Fibroblast of villous mesenchyme (primary cell): Measurements from ENCODE around the gene BMERB1. TPM values are rescaled to one million over a fixed set of nuclear protein-coding genes. Genes with fewer than 3 reads are reported as not detected.

Experiments
- DNase-seq: peaks from one replicate; pipeline ENCODE4 v3.0.0-alpha.2; 2010; ENCODE audit warnings: low read depth
- H3K4me3 ChIP-seq: 2 replicates; pipeline ENCODE4 v1.5.1; 2011; ENCODE audit warnings: low read depth, mild to moderate bottlenecking, low read length
- total RNA-seq: library from RNA; depleted of rRNA; stranded (reverse); fragments of >200 nt; gene quantifications from 2 replicates; pipeline ENCODE4 v1.2.3, GENCODE V29; 2012
- TF ChIP-seq, protein P1 (sequence below): IDR thresholded peaks from 2 replicates; pipeline ENCODE4 v1.5.1; 2012; ENCODE audit warnings: low read depth, mild to moderate bottlenecking, low read length; ENCODE audit not compliant: insufficient read depth

The BMERB1 gene
- total RNA-seq, 1 donor, result 44.0 TPM

DNA sequence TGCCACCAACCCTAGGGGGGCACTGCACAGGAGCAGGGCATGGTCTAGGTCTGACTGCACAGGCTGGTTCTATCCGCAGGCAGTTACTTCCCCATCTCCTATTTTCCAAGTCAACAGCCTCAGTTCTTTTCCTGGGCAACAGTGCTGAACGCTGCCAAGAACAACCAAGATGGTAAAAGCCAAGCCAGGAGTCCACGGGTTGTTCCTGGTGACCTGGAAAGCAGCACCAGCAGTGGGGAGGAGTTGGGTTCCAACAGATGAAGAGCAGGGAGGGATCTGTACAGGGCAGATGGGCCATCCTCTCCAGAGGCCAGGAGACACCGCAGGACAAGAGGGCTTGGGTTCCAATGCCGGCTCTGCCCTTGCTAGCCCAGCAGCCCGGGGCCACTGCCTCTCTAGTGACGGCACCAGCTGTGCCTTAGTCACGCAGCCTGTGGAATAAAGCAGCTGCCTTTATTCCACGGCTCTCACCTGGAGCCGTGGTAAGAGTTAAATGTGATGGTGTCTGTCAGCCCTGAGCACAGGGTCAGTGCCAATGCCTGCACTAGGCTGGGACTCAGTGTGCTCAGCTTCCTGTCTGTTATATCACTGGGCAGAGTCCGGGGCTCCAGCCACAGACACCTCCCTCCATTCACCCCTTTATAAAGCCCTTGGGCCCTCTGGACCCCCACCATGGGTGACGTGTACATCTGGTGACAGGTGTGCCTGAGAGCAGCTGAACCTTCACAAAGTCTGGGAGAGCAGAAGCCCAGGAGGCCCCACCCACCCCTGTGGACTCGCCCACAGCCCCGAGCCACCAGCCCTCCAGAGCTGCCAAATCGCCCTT lies 163.6 kb downstream of the BMERB1 start:
- TF ChIP-seq, protein P1, sequence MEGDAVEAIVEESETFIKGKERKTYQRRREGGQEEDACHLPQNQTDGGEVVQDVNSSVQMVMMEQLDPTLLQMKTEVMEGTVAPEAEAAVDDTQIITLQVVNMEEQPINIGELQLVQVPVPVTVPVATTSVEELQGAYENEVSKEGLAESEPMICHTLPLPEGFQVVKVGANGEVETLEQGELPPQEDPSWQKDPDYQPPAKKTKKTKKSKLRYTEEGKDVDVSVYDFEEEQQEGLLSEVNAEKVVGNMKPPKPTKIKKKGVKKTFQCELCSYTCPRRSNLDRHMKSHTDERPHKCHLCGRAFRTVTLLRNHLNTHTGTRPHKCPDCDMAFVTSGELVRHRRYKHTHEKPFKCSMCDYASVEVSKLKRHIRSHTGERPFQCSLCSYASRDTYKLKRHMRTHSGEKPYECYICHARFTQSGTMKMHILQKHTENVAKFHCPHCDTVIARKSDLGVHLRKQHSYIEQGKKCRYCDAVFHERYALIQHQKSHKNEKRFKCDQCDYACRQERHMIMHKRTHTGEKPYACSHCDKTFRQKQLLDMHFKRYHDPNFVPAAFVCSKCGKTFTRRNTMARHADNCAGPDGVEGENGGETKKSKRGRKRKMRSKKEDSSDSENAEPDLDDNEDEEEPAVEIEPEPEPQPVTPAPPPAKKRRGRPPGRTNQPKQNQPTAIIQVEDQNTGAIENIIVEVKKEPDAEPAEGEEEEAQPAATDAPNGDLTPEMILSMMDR, result no peak
- no peak for DNase-seq
- H3K4me3 ChIP-seq, result no peak overlapping the region

DNA sequence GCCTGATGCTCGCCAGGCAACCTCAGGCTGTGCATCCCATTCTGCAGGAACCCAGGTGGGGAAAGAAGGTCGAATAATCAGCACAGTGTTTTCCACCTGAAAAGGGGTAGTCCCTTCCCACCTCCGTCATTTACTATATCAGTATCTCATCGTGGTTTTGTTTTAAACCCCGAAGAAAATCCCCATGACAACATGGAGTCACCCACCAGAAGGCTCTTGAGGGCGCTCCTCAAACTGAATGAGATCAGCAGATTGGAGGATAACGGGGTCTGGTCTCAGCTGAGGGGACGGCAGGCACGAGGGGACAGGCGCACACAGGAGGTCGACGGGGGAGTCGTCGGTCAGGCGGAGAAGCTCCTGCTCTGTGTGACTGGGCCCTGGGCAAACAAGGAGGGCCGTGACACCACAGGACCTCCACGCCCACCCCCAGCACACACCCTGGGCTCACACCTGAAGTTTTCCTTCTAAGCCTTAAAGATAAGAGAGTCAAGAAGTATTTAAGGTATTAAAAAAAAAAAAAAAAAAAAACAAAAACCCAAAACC lies 164.3 kb downstream of the BMERB1 start:
- DNase-seq, result no peak
- TF ChIP-seq, protein P1, result no peak

DNA sequence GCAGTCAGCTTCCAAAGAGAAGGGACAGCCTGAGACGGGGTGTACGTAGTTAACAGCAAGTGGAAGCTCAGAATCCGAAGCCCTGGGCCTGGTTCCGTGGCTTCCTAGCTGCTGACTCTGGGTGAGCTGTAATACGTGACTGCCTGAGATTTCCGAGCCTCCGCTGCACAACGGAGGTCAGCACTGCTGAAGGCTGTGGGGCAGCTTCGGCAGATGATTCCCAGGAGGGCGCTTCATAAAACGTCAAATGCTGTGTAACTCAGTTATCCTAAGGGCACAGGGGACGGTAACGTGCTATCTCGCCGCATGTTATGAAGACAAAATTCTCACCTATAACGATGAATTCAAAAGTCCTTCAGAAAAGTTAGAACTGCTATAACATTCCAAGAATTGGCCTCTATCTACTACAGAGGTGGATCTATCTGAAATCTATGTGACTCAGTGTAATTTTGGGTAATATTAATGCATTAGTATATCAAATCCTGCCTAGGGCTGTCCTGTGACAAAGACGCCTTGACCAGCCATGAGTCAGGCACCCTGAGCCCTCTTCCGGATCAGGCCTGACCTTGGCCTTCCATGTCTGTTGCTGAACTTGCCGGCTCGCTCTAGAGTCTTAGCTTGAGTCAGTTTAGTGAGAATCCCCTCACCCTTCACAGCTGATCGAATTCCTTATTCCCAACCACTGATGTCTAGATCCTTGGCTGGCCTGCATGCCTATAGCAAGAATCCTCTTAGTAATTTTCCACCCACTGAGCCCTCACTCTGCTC lies 165.1 kb downstream of the BMERB1 start:
- H3K4me3 ChIP-seq, result no peak overlapping the region
- TF ChIP-seq, protein P1, result no peak
- DNase-seq, result no peak

More for the DNA sequence above, 164.3 kb downstream of the BMERB1 start:
- H3K4me3 ChIP-seq, result no peak overlapping the region

DNA sequence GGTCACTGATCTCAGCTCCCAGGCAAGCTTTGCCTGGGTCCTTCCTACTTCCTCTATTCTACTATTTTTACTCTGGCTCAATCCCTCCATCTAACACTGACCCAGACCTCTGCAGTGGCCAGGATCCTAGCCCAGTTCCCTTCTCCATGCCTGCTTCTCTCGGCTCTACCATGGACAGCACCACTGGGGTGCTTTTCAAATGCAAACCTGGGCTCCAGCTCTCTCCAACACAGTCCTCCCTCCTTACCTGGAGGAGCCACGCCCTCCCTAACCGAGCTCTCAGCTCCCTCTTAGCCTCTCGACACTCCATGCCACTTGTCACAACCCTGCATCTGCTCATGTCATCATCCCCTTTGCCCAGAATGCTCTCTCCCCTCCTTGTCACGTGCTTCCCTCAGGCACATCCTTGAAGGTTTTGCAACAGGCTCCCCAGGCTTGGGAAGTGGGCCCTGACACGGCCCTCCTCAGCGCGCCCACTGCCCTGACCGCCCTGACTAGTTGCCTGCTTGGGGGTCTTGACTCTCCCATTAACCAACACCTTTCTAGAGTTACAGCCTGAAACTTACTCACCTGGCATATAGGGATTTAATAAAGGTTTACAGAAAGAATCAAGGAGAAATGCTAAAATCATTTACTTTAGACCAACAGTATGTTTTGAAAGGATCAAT lies 167.0 kb downstream of the BMERB1 start:
- DNase-seq, result no peak
- TF ChIP-seq, protein P1, result no peak
- no peak overlapping the region for H3K4me3 ChIP-seq

DNA sequence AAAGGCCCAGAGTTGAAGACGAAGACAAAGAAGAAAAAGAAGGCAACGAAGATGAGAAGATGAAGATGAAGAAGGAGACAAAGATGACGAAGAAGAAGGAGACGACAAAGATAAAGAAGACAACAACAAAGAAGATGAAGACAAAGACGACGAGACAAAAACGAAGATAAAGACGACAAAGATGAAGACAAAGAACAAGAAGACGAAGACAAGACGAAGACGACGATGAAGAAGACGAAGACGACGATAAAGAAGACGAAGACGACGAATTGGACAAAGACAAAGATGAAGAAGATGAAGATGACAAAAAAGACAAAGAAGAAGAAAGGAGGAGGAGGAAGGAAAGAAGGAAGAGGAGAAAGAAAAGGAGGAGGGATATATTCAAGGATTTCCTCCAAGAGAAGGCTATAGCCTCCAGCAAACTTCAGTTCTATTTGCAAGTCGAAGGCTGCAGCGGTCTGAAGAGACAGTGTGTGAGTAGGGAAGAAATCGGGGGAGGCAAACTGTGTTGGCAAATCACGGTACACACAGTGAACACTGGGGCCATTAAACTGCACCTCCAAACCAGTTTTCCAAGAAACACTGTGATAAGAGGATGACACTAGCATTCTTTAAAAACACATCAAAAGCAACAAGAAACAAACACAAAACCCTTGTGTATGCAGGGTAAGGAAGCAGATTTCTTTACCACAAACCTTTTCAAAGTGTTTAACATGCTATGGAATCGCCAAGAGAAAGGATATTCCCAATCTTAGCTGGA lies 168.1 kb downstream of the BMERB1 start:
- H3K4me3 ChIP-seq, result no peak overlapping the region
- no peak for DNase-seq
- TF ChIP-seq, protein P1, result no peak
